Right kidney (tissue), 9 donors: ENCODE results near the gene HNRNPA2B1.

Experiments
- DNase-seq: peaks from one replicate; pipeline ENCODE4 v3.0.0-alpha.2; 2016
- long read RNA-seq, 8 donors: transcript quantifications; one replicate each; lab custom pipeline, GENCODE V29; 2026

The HNRNPA2B1 gene
- long read RNA-seq, donor 1, full-length matches to known transcripts, result 471 of 808 reads
- long read RNA-seq, donor 1, partial matches to known transcripts, result 281 of 808 reads
- long read RNA-seq, donor 1, other reads (novel, unspliced or antisense), result 56 of 808 reads
- long read RNA-seq, donor 2, full-length matches to known transcripts, result 71 of 597 reads
- long read RNA-seq, donor 2, partial matches to known transcripts, result 510 of 597 reads
- long read RNA-seq, donor 2, other reads (novel, unspliced or antisense), result 16 of 597 reads
- long read RNA-seq, donor 3, full-length matches to known transcripts, result 180 of 308 reads
- long read RNA-seq, donor 3, partial matches to known transcripts, result 122 of 308 reads
- long read RNA-seq, donor 3, other reads (novel, unspliced or antisense), result 6 of 308 reads
- long read RNA-seq, donor 4, full-length matches to known transcripts, result 354 of 1,022 reads
- long read RNA-seq, donor 4, partial matches to known transcripts, result 601 of 1,022 reads
- long read RNA-seq, donor 4, other reads (novel, unspliced or antisense), result 67 of 1,022 reads
- long read RNA-seq, donor 5, full-length matches to known transcripts, result 279 of 1,535 reads
- long read RNA-seq, donor 5, partial matches to known transcripts, result 942 of 1,535 reads
- long read RNA-seq, donor 5, other reads (novel, unspliced or antisense), result 314 of 1,535 reads
- long read RNA-seq, donor 6, full-length matches to known transcripts, result 132 of 505 reads
- long read RNA-seq, donor 6, partial matches to known transcripts, result 239 of 505 reads
- long read RNA-seq, donor 6, other reads (novel, unspliced or antisense), result 134 of 505 reads
- long read RNA-seq, donor 7, full-length matches to known transcripts, result 234 of 1,072 reads
- long read RNA-seq, donor 7, partial matches to known transcripts, result 723 of 1,072 reads
- long read RNA-seq, donor 7, other reads (novel, unspliced or antisense), result 115 of 1,072 reads
- long read RNA-seq, donor 8, full-length matches to known transcripts, result 254 of 447 reads
- long read RNA-seq, donor 8, partial matches to known transcripts, result 172 of 447 reads
- long read RNA-seq, donor 8, other reads (novel, unspliced or antisense), result 21 of 447 reads

DNA sequence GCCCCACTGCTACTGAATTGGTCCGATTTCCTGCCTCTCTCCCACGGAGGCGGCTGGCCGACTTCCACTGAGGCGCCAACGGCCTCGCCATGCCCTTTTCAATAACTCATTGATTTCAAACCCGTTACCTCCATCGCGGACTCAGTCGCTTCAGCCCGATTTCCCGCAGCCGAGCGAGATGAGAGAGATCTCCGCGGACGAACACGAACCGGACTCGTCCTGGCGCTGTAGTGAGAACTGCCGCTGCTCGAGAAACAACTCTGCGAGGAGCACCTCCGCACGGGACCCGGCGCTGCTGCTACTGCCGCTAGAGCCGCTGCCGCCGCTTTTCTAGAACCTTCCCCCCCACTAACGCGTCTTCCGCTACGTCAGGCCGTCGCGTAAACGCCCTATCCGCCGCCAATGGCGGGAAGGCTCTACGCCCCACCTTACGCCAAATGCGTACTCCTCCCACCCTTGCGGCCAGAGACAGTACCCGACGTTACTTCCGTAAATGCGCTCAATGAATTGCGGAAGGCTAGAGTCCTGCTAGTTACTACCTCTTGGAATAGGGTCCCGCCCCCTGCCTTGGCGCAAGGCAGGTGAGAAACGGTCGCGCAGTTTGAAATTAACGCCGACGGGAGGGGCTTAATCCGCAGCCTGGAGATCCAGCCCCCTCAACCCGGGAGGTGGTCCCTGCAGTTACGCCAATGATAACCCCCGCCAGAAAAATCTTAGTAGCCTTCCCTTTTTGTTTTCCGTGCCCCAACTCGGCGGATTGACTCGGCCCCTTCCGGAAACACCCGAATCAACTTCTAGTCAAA, at the start of gene HNRNPA2B1:
Gene HNRNPA2B1, minus strand, starts transcription at position 303 of the 803 bp plus-strand sequence. Its CDS starts 169 bp downstream, at position 134.
- peak; percentile 99 for DNase-seq

DNA sequence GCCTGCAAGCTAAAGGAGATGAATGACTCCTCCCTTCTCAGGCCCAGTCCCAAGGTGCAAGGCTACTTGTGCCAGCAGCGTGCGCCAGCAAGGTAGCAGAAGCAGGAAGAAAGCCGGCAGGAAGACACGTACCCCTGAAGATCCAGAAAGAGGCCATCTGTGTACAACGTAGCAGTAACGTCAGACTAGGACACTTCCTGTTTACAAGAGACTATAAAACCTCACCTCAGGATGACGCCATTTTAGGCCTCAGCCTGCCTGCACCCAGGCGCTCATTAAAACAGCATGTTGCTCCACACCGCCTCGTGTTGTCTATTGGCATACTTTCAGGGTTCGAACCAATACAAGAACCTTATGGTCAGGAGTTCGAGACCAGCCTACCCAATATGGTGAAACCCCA, 49.7 kb upstream of the HNRNPA2B1 start:
- DNase-seq, result no peak

DNA sequence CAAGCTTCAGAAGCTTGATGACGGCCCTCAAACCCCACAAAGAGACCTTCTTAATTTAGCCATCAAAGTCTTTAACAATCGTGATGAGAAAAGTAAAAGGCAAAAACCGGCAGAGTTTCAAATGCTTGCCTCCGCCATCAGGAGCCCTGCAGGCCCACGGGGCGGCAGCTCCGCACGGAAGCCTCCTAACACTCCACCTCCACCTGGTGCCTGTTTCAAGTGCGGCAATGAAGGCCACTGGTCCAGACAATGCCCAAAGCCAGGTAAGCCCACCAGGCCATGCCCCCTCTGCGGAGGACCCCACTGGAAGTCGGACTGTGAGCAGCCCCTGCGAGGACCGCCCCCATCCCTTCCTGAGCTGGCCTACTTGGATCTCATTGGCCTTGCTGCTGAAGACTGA, 44.6 kb upstream of the HNRNPA2B1 start:
- DNase-seq, result no peak

DNA sequence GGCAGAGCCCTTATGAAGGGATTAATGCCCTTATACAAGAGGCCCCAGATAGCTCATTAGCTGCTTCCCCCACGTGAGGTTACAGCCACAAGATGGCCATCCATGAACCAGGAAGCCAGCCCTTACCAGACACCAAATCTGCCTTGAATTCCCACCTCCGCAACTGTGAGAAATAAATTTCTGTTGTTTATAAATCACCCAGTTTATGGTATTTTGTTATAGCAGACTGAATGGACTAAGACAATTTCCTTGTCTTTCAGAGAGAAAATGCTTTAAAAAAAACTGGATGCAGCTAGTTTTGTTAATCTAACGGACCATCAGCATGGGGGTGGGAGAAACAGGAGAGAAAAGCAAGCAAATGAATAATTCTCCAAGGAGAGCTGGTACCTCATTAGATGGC, 37.5 kb upstream of the HNRNPA2B1 start:
- DNase-seq, result no peak

DNA sequence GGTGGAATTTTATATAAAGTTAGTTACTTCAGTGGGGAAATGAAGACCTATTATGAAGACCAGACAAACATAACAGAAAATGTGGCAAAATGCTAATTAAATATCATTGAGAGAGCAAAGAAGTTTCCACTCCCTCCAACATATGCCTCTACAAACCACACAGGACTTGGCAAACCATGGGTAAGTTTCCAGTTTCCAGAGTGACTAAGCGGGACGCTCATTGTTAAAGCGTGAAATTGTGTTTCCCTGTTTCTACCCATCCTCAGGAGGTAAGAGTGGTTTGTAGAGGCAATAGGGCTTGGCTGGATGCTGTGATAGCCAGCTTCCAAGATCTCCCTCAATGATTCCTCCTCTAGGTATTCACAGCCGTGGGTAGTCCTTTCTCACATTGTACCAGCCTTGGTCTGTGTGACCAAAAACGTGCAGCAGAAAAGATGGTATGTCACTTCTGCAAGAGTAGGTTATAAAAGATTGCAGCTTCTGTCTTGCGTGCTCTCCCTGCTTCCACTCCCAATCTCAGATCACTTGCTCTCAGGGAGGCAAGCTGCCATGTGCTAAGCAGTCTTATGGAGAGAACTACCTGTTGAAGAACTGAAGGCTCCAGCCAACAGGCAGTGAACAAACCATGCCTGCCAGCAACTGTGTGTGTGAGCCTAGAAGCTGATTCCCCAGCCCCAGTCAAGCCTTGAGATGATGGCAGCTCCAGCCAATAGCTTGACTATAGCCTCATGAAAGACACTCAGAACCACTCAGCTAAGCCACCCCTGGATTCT, 36.7 kb upstream of the HNRNPA2B1 start:
- no peak for DNase-seq

DNA sequence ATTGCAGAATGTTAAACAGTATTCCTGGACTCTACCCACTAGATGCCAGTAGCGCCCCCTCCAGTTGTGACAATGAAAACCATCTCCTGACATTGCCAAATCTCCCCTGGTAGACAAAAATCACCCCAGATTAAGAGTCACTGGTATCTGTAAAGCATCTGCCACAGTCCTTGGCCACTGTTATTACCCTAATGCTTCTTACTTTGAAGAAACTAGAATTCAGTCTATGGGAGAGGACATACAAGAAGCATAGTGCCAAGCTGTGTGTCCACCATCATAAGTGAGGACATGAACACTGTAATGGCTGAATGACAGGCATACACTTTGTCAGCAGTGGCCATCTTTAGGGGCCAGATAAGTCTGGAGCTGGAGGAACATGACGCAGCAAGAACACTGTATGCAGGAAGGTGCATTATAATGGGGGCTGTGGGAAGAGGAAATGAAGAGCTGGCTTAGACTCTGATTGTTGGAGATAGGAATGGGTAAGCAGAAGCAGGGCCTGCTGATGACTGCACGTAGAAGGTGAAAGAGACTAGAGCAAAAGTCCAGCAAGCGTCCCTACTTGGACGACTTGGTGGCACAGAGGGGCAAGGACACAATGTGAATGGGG, 33.5 kb upstream of the HNRNPA2B1 start:
- no peak for DNase-seq

DNA sequence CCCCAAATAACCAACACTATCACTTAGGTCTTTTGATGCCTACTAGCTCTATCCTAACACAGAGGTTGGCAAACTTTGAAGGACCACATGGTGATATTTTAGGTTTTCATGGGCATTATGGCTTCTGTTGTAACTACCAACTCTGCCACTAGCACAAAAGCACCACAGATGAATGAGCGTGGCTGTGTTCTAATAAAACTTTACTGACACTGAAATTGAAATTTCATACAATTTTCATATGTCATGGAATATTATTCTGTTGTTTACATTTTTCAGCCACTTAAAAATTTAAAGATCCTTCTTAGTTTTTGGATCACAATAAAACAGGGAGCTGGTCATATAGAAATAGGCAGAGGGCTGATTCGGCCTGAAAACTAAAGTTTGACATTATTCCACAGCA, 27.4 kb upstream of the HNRNPA2B1 start:
- no peak for DNase-seq

DNA sequence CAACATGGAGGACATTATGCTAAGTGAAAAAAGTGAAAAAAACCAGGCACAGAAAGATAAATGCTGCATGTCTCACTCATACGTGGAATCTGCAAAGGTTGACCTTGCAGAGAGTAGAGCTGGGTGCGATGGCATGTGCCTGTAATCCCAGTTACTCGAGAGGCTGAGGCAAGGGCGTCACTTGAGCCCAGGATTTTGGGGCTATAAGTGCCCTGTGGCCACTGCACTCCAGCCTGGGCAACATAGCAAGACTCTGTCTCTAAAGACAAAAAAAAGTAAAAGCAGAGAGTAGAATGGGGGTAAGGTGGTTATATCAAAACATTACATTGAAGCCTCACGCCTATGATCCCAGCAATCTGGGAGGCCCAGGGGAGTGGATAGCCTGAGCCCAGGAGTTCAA, 23.8 kb upstream of the HNRNPA2B1 start:
- no peak for DNase-seq

DNA sequence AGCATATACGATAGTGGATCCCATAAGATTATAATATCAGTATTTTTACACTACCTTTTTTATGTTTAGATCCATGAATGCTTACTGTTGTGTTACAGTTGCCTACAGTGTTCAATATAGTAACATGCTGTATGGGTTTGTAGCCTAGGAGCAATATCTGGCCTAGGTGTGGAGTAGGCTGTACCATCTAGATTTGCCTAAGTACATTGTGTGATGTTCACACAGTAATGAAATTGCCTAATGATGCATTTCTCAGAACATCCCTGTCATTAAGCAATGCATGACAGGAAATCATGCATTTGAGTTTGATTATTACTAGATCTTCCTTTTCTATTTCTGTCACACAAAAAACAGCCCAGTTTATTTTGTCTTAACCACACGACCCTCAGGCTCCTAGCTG, 15.5 kb upstream of the HNRNPA2B1 start:
- no peak for DNase-seq

DNA sequence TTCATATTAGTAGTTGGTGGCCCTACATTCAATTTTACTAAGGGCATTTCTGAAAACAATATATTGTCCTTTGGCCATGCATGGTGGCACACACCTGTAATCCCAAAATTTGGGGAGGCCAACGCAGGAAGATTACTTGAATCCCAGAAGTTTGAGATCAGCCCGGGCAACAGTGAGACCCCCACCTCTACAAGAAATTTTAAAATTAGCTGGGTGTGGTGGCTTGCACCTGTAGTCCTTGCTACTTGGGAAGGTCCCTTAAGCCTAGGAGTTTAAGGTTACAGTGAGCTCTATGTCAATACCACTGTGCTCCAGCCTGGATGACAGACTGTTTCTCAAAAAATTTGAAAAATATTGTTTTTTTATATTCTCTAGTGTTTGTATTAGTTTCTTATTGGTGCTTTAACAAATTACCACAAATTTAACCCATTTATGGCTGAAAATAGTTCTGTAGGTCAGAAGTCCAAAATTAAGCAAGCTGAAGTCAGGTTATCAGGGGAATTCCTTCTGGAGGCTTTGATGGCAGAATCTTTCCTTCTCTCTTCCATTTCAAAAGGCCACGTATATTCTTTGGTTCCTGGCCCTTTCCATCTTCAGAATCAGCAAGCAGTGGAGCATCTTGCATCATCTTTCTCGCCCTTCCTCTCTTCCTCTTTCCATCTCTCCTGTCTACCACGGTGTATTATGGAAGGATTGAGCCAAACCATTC, 13.4 kb upstream of the HNRNPA2B1 start:
- DNase-seq, result no peak

DNA sequence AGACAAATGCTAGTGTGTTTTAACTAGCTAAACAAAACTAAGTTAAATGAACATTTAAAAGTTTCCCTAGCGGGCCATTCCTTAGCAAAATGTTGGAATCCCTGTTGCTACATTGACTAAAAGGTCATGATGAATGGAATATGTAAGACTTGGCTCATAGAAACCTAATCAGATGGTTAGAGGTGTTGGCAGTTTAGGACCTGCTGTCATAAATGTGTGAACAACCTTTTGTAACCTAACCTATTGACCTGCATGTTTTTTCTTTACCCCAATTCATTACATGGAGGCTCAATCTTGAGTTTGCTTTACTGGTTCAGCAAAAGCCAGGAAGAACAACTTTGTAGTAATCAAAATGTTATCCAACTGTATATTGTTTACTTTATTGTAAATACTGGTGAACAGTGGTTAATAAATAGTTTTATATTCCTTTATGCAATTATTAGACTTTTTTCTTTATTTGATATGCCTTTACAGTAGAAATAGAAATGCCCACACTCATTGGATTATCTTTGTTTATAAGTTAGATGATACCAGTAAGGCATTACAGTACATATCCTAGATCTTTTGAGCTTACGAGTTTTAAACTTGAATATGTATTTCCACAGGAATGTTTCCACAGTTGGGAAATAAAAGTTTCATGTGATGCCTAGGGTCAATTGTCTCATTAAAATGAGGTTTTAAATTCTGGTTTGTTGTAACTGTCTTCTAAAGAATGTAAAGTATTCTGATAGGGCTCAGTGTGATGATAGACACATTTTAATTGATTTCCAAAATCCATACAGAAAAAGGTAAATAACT, 12.6 kb upstream of the HNRNPA2B1 start:
- no peak for DNase-seq

DNA sequence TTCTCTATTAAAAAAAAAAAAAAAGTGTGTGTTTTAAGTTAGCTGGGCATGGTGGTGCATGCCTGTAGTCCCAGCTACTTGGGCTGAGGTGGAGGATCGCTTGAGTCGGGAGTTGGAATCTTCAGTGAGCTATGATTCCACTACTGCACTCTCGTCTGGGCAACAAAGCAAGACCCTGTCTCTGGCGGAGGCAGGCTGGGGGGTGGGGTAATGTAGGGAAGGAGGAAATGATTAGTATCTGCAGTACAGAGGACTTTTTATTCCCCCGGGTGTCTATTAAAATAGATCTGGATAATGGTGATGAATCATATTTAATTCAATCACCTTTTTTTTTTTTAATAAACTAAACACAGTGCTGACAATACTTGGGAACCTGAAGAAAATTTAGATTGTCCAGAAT, 7.5 kb upstream of the HNRNPA2B1 start:
- no peak for DNase-seq

DNA sequence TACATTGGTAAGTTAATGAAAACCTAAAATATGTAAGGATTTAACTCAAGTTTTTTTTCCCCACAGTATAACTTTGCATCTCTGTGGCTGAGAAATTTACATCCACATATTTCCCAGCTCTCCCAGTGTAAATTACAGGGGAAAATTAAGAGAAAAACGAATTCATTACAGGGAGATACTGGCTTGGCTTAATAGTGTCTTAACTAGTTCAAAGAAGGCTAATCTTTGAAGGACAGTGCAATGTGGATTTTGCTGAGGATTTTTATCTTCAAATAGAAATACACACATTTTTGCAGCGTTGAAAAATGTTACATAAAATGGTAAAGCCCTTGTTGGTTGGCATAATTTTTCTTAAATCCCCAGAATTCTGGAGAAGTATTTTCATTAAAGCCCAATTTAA, 2.5 kb upstream of the HNRNPA2B1 start:
- no peak for DNase-seq

DNA sequence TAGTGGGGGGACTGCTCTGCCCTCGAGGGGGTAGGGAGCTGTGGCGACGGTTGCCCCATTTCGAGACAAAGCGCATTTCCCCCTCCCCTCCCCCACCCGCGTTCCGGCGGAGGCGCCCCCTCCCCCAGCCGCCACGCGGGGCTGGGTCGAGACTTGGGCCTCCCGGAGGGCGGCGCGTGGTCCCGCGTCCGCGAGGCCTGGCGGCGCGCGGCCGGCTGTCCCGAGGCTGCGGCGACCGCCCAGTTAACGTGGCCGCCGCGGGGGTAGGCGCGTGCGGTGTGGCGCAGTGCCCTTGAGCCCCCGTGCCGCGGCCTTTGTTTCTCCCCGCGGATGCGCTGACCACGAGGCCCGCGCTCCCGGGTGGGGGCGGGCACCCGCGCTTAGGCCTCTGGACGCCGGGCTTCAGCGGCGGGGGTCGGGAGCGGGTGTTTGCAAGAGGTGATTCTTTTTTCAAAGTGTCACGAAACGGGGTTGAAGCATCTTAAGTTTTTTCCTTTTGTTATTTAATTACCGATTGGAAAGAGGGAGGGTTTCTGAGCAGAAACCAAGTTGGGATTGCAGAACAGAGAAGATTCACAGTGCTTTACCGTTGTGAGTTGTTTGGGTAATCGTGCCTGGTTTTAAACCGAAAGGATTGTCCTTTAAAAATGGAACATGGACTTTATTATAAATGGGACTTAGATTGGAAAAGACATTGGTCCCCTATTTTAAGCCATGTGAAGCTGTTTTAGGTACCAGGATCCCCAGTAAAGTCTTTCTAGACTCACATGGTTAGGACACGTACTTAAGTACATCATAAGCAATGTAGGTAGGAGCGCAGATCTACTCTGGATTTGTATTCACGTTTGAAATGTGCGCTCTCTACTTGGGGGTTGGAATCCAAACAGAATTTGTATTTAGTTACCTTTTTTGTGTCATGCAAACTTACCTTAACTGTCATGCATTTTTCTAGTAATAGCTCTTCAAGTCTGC, 1.8 kb upstream of the HNRNPA2B1 start:
- DNase-seq, result peak; percentile 71

DNA sequence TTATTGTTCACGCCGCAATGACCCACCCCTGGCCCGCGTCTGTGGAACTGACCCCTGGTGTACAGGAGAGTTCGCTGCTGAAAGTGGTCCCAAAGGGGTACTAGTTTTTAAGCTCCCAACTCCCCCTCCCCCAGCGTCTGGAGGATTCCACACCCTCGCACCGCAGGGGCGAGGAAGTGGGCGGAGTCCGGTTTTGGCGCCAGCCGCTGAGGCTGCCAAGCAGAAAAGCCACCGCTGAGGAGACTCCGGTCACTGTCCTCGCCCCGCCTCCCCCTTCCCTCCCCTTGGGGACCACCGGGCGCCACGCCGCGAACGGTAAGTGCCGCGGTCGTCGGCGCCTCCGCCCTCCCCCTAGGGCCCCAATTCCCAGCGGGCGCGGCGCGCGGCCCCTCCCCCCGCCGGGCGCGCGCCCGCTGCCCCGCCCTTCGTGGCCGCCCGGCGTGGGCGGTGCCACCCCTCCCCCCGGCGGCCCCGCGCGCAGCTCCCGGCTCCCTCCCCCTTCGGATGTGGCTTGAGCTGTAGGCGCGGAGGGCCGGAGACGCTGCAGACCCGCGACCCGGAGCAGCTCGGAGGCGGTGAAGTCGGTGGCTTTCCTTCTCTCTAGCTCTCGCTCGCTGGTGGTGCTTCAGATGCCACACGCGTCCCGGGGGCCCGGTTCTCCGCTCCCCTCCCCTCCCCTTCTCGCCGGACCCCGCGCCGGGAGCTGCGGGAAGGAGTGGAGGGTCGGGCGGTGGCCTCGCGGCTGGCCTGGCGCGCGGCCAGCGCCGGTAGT, 887 bp upstream of the HNRNPA2B1 start, which contains the start of gene CBX3:
Gene CBX3, plus strand, starts transcription at position 499 of the 772 bp plus-strand sequence. CDS start 1,254 bp downstream, outside the sequence.
- peak; percentile 98 for DNase-seq

DNA sequence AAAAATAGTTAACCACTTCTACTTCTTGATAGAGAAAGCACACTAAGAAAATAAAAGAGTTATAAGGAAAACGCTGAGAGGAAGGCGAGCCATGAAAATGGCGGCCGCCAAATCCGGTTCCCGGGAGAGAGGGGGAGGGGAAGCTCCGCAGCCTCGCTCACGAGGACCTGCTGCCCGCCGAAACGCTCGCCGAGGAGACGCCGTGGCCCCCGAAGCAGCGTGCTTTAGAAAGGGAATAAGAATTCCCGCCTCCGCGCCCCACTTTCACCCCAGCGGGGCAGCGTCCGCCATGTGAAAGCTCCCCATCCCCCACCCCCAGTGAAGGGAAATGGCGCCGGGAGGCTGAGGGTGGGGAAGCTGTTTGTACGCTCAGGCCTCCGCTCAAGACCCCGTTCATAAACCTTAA, 505 bp downstream of the HNRNPA2B1 start:
- peak; percentile 96 for DNase-seq
